ENCODE data around the gene SPNS1.

The SPNS1 gene

DNA sequence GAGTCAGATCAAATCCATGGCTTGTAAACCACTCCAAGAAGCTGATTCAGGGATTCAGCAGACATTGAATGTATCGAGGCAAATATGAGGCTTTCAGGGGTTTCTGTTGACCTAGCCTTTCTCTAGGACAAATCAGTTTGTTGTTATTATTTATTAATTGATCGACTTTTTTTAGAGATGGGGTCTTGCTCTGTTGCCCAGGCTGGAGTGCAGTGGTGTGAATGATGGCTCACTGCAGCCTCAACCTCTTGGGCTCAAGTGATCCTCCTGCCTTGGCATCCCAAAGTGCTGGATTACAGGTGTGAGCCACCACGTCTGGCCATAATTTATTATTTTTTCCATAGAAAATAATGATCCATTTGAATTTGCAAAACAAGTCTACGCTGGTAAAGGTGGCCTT is 37.3 kb downstream of the SPNS1 start:
- H3K4me3 ChIP-seq, result no peak overlapping the region
- in situ Hi-C loops (cut with MboI; ENCODE audit: low sequenced_read_pairs), result loop anchor here (25.0 kb wide), 1 partner anchor 100 kb away; no protein-coding TSS in a partner anchor
- H3K27me3 ChIP-seq (ENCODE audit: low read depth), result no peaks in the 10 kb centered on the region
- no peaks in the 10 kb centered on the region for H3K9me3 ChIP-seq
- DNase-seq (ENCODE audit: low spot score in 2 of 2), result no peak
- H3K36me3 ChIP-seq (replicated peaks), result no peaks in the 10 kb centered on the region
- no peaks in the 10 kb centered on the region for H3K4me1 ChIP-seq

DNA sequence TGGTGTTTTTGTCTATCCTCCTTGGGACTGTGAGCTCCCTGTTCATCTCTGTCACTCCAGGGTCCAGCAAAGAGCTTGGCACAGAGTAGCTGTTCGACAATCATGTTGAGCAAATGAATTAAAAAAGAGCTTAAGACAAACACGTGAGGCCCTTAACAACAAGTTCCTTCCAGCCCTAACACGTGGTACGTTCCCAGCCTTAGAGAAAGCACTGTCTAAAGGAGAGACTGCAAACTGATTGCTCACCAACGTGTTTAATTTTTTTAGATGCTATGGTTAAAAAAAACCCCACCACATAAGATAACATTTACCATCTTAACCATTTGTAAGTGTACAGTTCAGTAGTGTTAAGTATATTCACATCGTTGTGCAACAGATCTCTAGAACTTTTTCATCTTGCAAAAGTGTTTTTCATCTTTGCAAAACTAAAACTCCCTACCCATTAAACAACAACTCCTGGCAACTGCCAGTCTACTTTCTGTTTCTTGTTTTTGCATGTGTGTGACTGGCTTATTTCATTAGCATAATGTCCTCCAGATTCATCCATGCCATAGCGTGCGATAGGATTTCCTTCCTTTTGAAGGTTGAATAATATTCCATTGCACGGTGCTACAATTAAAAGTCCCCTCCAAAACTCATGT is 38.5 kb downstream of the SPNS1 start:
- in situ Hi-C loops (cut with MboI; ENCODE audit: low sequenced_read_pairs), result loop anchor here (25.0 kb wide), 1 partner anchor 99 kb away; no protein-coding TSS in a partner anchor
- Histone ChIP-seq H3K4me3 (no peak overlapping the region), H3K4me1 (no peaks in the 10 kb centered on the region), H3K9me3 (no peaks in the 10 kb centered on the region), H3K27me3 (ENCODE audit: low read depth) (no peaks in the 10 kb centered on the region), H3K36me3 (replicated peaks) (no peaks in the 10 kb centered on the region)
- no peak for DNase-seq (ENCODE audit: low spot score in 2 of 2)

DNA sequence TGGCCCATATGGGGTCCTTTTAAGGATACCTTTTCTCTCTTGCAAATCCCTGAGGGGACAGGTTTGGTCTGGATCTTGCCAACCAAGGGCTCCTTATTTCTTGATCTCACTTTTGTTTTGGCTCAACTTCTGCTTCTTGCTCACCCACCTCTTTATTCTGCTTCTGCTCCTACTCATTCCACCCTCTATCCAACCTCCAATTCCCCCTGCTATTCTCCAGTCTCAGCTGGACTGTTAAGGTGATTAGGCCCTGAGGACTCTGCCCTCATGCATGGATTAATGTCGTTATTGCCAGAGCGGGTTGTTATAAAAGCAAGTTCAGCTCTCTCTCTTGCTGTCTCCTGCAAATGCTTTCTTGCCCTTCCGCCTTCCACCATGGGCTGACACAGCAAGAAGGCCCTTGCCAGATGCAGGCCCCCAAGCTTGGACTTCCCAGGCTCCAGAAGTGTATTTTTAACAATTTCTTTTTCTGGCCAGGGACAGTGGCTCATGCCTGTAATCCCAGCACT is 40.0 kb downstream of the SPNS1 start:
- H3K9me3 ChIP-seq, result no peaks in the 10 kb centered on the region
- DNase-seq (ENCODE audit: low spot score in 2 of 2), result no peak
- no peaks in the 10 kb centered on the region for H3K4me1 ChIP-seq
- no peaks in the 10 kb centered on the region for H3K27me3 ChIP-seq (ENCODE audit: low read depth)
- in situ Hi-C loops (cut with MboI; ENCODE audit: low sequenced_read_pairs), result loop anchor here (25.0 kb wide), 1 partner anchor 98 kb away; no protein-coding TSS in a partner anchor
- no peaks in the 10 kb centered on the region for H3K36me3 ChIP-seq (replicated peaks)
- no peak overlapping the region for H3K4me3 ChIP-seq

GRCh38 chr16:29022196-29022595 is 47.6 kb downstream of the SPNS1 start:
- Histone ChIP-seq H3K4me1 (no peaks in the 10 kb centered on the region), H3K4me3 (no peak overlapping the region), H3K36me3 (replicated peaks) (no peaks in the 10 kb centered on the region), H3K27me3 (ENCODE audit: low read depth) (no peaks in the 10 kb centered on the region), H3K9me3 (no peaks in the 10 kb centered on the region)
- no peak for DNase-seq (ENCODE audit: low spot score in 2 of 2)
- in situ Hi-C loops (cut with MboI; ENCODE audit: low sequenced_read_pairs), result loop anchor here (10.0 to 25.0 kb wide), 2 partner anchors 90 to 633 kb away; no protein-coding TSS in a partner anchor

GRCh38 chr16:29023279-29024277 is 49.0 kb downstream of the SPNS1 start:
- Histone ChIP-seq H3K27me3 (ENCODE audit: low read depth) (no peaks in the 10 kb centered on the region), H3K4me1 (no peaks in the 10 kb centered on the region), H3K9me3 (no peaks in the 10 kb centered on the region), H3K4me3 (no peak overlapping the region), H3K36me3 (replicated peaks) (no peaks in the 10 kb centered on the region)
- no peak for DNase-seq (ENCODE audit: low spot score in 2 of 2)
- in situ Hi-C loops (cut with MboI; ENCODE audit: low sequenced_read_pairs), result loop anchor here (10.0 to 25.0 kb wide), 2 partner anchors 89 to 631 kb away; no protein-coding TSS in a partner anchor

GRCh38 chr16:29024278-29024677 is 49.7 kb downstream of the SPNS1 start:
- Histone ChIP-seq H3K36me3 (replicated peaks) (no peaks in the 10 kb centered on the region), H3K27me3 (ENCODE audit: low read depth) (no peaks in the 10 kb centered on the region), H3K4me1 (no peaks in the 10 kb centered on the region), H3K9me3 (no peaks in the 10 kb centered on the region), H3K4me3 (no peak overlapping the region)
- in situ Hi-C loops (cut with MboI; ENCODE audit: low sequenced_read_pairs), result loop anchor here (10.0 to 25.0 kb wide), 2 partner anchors 88 to 631 kb away; no protein-coding TSS in a partner anchor
- no peak for DNase-seq (ENCODE audit: low spot score in 2 of 2)

GRCh38 chr16:29025218-29025617 is 50.6 kb downstream of the SPNS1 start:
- H3K9me3 ChIP-seq, result no peaks in the 10 kb centered on the region
- no peak overlapping the region for H3K4me3 ChIP-seq
- H3K4me1 ChIP-seq, result no peaks in the 10 kb centered on the region
- no peaks in the 10 kb centered on the region for H3K36me3 ChIP-seq (replicated peaks)
- in situ Hi-C loops (cut with MboI; ENCODE audit: low sequenced_read_pairs), result loop anchor here (10.0 kb wide), 1 partner anchor 630 kb away; no protein-coding TSS in a partner anchor
- H3K27me3 ChIP-seq (ENCODE audit: low read depth), result no peaks in the 10 kb centered on the region
- DNase-seq (ENCODE audit: low spot score in 2 of 2), result no peak

- DNase-seq (ENCODE audit: low spot score in 2 of 2), result no peak
- no peaks in the 10 kb centered on the region for H3K27me3 ChIP-seq (ENCODE audit: low read depth)
- no peaks in the 10 kb centered on the region for H3K9me3 ChIP-seq
- H3K36me3 ChIP-seq (replicated peaks), result no peaks in the 10 kb centered on the region
- H3K4me1 ChIP-seq, result no peaks in the 10 kb centered on the region
- H3K4me3 ChIP-seq, result no peak overlapping the region
- in situ Hi-C loops (cut with MboI; ENCODE audit: low sequenced_read_pairs), result loop anchor here (10.0 kb wide), 1 partner anchor 629 kb away; no protein-coding TSS in a partner anchor
Measured at GRCh38 chr16:29025735-29026134, 51.2 kb downstream of the SPNS1 start.

DNA sequence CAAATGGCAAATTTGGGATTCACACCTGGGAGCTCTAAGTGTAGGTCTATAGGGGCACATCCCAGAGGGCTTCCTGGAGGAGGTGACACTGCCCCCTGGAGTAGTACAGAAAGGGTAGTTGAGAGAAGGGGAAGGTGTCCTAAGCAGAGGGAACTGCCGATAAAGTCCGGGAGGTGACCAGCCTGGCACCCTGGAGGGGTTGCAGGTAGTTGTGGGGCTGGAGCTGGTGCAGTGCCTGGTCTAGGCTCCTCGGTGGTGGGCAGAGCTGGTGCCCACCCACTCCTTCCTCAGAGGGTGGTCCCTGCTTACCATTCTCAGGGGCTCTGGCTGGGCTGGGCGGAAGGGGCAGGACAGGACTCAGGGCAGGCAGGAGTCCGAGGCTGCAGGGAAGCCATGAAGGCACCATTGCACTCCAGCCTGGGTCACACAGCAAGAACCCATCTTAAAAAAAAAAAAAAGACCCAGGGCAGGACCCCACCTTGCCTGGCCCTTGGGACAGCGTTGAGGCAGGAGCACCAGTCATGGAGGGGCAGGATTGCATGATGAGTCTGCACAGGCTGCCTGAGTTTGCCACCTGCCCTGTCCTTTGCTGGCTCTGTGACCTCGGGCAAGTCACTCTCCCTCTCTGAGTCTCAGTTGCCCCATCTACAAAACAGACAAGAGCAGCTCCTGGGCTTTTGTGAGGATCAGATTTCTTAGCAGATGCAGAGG is 54.0 kb downstream of the SPNS1 start:
- Histone ChIP-seq H3K27me3 (ENCODE audit: low read depth) (no peaks in the 10 kb centered on the region), H3K9me3 (no peaks in the 10 kb centered on the region), H3K4me1 (no peaks in the 10 kb centered on the region), H3K4me3 (no peak overlapping the region), H3K36me3 (replicated peaks) (no peaks in the 10 kb centered on the region)
- DNase-seq (ENCODE audit: low spot score in 2 of 2), result no peak
- in situ Hi-C loops (cut with MboI; ENCODE audit: low sequenced_read_pairs), result loop anchor here (10.0 kb wide), 1 partner anchor 626 kb away; no protein-coding TSS in a partner anchor

DNA sequence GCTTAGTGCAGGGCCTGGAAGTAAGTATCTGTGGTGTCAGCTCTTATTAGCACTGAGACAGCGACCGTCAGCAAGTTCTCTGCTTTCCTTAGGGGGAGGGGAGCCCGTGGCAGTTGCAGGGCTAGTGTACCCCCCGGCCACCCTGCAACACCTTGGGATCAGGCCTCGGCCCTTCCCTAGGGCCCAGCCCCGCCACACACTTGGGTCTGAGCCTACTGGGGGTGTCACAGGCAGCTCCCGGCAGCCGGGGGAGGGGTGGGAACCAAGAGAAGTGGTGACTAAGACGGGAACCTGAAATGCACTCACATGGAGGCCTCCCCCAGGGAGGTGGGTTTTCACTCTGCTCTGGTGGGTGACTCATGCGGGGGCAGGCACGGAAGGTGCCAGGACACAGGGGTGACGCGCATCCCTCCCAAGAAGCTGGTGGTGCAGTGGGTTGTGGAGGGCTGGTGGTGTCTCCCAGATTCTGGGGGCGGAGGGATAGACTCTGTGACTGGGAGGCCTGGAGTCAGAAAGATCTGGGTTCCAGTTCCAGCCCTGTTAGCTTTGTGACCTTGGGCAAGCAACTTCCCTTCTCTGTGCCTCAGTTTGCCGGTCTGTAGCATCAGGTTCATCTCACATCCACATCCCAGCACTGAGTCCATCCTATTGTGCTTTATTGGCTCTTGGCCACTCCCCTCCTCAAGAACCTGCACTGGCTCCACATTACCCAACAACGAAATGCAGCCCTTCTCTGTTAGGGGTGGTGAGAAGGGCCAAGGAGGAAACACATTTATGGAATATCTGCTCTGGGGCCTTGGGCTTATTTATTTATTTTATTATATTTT is 54.8 kb downstream of the SPNS1 start:
- Histone ChIP-seq H3K9me3 (no peaks in the 10 kb centered on the region), H3K27me3 (ENCODE audit: low read depth) (no peaks in the 10 kb centered on the region), H3K4me1 (no peaks in the 10 kb centered on the region), H3K4me3 (no peak overlapping the region), H3K36me3 (replicated peaks) (no peaks in the 10 kb centered on the region)
- no peak for DNase-seq (ENCODE audit: low spot score in 2 of 2)
- in situ Hi-C loops (cut with MboI; ENCODE audit: low sequenced_read_pairs), result loop anchor here (10.0 kb wide), 1 partner anchor 625 kb away; no protein-coding TSS in a partner anchor

- Histone ChIP-seq H3K27me3 (ENCODE audit: low read depth) (no peaks in the 10 kb centered on the region), H3K36me3 (replicated peaks) (no peaks in the 10 kb centered on the region), H3K9me3 (no peaks in the 10 kb centered on the region), H3K4me3 (no peak overlapping the region), H3K4me1 (no peaks in the 10 kb centered on the region)
- in situ Hi-C loops (cut with MboI; ENCODE audit: low sequenced_read_pairs), result no loop called here
- no peak for DNase-seq (ENCODE audit: low spot score in 2 of 2)
Measured at GRCh38 chr16:29030086-29030840, 55.7 kb downstream of the SPNS1 start.

Data from HAP-1 (cell line).